ENCODE measurements around the gene PRTG. TPM values are rescaled to one million over a fixed set of nuclear protein-coding genes. Genes with fewer than 3 reads are reported as not detected.
"Not testable (repeated sequence)": the region's sequence is repeated elsewhere in the genome, so short reads cannot be mapped to it uniquely, and the experiment has no call there.

Gene PRTG
- total RNA-seq, 1 donor from 2014 or later = 19.0 TPM

DNA sequence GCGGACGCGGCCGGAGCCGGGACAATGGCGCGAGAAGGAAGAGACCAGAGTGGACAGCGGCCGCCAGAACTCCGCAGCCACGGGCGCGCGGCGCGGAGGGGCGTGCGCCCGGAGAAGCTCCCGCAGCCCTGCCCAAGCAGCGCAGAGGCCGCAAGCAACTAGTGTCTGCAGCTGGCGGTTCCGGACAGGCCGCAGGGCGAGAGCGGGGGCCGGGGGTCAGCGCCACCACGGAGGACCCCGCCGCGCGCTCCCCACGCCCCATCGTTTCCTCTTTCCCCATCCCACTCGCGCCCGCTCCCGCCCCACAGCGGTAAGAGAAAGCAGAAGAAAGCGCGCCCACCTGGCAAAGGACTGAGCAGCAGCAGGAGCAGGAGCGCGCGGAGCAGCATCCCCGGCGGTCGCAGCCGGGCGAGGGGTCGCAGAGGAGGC, 440 bp downstream of the PRTG start:
- DNase-seq (ENCODE audit: low read depth) = no peak

DNA sequence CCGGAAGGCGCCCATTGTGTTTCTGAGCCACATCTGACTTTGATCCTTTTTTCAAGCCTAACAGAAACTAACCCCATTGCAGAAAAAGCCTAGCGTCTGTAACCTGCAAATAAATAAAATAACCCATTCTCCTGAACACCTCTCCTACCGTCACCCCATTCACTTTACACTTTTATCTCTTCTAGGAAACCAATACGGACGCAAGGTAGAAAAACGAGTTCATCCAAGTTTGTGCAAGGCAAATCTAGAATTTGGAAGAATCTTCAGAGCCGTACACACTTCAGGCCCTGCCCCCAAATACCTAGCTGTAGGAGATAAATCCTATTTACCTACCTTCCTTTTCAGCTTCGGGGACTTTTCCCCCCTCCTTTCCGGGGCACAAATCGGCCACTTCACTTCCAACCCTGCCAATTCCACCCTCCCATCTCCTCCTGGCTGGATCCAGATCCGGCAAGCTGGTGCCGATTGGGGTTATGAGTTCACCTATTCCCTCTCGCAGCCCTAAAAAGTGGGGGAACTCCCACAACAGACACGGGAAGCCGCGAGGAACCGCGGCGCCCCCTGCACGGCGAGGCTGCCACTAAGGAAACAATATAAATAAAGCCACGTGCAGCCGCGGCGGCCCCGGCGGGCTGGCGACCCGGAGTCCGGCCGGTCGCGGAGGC, 987 bp downstream of the PRTG start:
- no peak for DNase-seq (ENCODE audit: low read depth)

DNA sequence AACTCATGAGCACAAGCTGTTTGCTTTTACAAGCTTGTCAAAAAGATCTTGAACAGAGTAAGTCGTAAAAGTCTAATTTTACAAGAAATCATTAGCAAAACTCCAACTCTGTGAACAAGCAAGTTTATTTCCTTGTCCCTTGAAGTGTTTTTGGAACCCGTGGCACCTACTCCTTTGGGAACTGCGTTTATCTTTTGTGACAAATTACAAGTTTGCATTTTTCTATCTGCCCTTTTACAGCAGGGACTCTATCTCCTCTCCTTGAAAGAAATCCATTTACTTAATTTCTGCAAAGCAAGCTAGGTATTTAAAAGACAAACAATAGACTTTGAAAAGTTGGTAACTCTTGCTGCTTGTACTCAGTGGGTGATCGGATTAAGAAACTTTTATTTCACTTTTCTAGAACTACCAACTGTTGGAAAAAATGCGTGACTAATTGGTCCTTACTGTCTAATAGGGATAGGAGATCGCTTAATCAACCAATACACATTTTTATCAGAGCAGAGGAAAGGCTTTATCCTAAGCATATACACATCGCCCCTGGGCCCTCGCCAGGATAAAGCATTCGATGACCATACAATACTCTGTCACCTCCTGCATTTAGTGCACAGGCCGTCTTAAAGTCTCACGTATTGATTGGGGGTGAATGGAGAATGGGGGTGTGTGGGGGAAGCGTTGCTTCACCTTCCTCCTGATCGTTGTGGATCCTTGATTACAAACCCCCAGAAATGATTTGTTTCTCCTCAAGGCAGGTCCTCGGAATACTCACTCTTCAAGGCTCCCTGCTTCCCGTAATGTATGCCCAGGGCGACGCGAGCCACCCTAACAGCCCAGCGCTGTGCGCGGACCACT, 1.7 kb downstream of the PRTG start:
- DNase-seq (ENCODE audit: low read depth) = no peak

DNA sequence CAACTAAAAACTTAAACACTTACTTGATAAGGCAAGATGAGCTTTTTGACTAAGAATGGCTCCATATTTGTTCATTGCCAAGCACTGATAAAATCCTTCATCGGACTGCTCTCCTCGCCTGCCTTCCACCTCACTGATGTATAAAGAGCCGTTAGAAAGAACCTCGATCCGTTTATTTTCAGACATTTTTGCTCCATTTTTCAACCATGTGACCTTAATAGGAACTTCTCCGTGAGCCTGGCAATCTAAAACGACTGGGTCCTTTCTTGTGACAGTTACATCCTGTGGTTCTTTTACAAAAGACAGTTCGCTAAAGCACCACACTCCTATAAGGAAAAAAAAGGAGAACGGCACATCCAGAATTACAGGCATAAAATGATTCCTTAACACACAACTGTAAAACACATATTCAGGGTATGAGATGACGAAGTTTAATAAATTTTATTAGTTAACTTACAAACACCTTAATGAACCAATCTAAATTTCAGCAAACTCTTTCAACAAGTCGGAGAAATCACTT, 2.5 kb downstream of the PRTG start:
- DNase-seq (ENCODE audit: low read depth) = no peak

DNA sequence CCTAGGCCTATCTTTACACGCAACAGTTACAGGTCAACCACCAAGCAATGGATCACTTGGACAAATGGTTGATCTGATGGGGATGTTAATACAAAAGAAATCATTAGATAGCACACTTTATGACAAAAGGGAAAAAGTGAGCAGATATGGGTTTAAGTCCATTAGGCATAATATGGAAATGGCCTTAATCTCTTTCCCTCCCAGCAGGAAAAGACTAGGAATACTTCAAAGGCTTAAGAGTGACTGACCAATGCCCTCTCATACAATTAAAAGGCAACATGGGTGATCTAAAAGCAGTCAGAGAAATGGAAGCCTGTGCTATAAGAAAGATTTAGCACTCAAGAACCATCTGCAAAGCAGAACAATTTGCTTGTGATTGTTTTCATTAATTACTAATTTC, 3.3 kb downstream of the PRTG start:
- DNase-seq (ENCODE audit: low read depth) = no peak

DNA sequence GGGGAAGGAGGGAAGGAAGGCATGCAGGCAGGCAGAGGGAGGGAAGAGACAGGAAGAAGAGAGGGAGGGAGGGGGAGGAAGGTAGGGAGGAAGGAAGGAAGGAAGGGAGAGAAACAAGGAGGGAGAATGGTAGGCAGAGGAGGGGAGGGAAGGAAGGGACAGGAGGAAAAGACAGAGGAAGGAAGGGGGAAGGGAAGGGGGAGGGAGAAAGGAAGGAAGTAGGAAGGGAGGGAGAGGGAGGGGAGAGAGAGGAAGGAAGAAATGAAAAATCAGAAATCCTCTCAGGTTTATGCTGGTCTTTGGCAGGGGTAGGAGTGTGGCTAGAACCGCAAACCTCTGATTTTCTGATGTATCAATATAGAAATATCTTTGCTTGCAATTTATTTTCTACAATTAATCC, 4.2 kb downstream of the PRTG start:
- DNase-seq (ENCODE audit: low read depth) = no peak

DNA sequence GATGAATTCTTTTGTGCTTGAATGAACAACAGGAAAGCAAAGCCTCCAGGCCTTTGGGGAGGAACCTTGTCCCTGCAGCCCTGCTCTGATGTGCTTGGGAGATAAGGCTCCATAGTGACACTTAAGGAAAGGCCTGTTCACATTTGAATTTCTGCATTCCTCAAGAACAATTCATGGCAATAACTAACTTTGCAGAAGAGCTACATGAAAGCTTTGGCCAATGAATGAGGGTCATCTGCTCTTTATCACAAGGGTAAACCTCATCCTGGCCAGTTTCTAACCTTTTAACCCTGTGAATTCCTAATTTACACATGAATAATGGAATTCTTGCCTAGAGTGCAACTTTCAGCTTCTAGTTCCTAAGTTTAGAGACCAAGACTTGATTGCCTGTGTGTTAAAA, 5.6 kb downstream of the PRTG start:
- peak; percentile 57 for DNase-seq (ENCODE audit: low read depth)

DNA sequence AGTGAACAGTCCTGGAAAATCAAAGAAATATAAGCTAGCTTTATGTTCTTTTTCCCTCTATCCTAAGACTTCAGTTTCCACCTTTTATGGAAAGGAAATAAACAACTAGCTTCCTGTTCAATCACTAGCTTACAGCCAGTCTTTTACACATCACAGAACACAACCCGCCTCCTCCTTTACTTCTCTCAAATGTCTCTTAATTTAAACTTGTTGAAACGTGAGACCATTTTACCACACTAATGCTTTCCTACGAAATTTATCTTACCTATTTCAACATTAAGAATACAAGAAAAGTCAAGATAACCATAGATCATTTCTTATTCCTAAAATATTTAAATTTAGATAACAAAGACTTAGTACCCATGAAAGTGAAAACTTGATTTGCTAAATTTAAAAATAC, 6.2 kb downstream of the PRTG start:
- no peak for DNase-seq (ENCODE audit: low read depth)

DNA sequence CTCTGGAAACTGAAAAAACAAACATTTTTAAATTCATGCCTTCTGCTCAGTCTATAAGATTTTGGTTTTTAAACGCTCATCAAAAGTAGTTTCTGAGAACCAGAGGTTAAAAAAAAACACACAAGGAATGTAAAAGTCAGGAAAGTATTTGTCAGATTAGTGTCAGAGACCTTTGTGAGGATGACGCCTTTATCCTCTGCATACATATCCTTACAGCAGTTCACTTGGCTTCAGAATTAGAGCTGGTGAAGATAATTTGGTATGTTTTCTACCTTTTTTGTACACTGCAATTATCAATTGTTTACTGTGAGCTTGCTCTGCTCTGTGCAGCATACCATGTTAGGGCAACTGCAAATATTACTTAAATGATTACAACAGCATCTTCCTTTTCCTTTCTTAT, 8.3 kb downstream of the PRTG start:
- no peak for DNase-seq (ENCODE audit: low read depth)

DNA sequence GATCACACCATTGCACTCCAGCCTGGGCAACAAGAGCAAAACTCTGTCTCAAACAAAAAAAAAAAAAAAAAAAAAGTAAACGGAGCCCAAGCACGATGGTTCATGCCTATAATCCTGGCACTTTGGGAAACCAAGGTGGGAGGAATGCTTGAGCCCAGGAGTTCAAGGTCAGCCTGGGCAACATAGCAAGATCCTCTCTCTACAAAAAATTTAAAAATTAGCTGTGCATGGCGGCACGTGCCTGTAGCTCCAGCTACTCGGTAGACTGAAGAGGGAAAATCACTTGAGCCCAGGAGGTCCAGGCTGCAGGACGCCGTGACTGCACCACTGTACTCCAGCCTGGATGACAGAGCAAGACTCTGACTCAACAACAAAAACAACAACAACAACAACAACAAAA, 9.5 kb downstream of the PRTG start:
- DNase-seq (ENCODE audit: low read depth) = not testable (repeated sequence)

DNA sequence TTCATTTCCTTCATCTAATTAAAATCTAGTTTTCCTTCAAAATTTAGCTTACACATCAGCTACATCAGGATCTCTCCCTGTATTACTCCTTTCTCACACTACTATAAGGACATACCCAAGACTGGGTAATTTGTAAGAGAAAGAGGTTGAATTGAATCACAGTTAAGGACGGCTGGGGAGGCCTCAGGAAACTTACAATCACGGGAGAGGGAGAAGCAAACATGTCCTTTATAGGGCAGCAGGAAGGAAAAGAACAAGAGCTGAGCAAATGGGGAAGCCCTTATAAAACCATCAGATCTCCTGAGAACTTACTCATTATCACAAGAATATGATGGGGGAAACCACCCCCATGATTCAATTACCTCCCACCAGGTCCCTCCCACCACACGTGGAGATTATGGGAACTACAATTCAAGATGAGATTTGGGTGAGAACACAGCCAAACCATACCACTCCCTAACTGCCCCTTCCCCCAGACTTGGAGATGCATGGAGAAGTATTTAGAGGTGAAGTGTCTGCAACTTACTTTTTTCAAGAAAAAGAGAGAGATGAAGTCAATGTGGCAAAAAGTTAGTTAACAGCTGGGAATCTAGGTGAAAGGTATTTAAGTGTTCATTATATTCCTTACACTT, 21.3 kb downstream of the PRTG start:
- no peak for DNase-seq (ENCODE audit: low read depth)

DNA sequence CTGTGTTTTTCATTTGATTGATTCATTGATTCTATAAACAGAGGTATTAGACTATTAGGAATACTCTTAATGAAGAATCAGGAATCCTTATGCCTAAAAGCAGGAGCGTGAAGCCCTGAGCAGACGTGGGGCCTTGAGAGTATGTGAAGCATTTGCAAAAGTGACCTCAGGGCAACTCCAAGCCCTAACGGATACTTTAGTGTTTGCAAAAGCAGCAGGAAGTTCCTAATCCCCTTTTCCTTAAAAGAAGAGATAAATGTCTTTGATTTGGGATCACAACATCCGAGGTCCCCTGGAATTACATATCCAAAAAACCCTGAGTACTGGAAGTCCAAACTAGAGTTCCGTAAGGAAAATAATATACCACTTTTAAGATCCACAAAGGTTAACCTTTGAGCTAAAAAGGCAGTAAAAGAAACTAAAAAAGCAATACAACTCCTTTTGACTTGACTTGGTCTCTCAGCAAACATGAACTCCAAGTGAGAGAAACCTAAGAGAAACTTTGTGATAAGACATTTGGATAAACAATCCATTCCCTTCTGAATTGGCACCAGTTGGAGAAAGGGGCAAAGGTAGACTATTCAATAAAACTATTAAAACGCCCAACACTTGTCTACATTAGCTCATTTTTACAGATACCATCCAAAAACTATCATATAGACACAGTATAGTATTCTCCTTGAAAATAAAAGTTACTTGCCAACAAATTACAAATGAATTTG, 27.4 kb downstream of the PRTG start:
- no peak for DNase-seq (ENCODE audit: low read depth)

DNA sequence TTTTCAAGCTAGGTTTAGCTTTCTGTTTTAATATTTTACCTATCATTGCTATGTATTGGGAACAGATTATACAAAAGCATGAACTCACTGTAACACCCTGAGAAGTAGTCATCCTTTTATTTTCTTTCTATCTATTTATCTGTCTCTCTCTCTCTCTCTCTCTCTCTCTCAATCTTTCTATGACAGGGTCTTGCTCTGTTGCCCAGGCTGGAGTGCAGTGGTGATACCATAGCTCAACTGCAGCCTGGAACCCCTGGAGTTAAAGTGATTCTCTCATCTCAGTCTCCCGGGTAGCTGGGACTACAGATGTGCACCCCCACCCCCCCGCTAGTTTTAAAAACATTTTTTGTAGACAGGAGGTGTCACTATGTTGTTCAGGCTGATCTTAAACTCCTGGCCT, 28.9 kb downstream of the PRTG start:
- no peak for DNase-seq (ENCODE audit: low read depth)

DNA sequence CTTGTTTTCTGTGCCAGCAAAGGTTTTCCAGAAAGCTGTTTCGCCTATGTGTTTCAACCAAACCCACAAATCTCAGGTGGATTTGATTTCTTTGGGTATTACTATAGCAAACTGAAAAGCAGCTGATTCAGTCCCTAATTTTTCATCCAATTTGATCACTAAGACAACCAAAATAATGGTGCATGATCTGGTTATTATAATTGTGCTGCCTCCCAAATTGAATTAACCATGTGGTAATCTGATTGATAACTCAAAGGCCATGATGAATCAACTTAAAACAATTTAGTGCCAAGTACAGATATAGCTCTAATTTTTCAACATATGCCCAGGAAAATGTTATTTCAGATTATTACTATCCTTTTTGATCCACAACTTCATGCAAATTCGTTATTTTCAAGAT, 30.6 kb downstream of the PRTG start:
- DNase-seq (ENCODE audit: low read depth) = no peak

DNA sequence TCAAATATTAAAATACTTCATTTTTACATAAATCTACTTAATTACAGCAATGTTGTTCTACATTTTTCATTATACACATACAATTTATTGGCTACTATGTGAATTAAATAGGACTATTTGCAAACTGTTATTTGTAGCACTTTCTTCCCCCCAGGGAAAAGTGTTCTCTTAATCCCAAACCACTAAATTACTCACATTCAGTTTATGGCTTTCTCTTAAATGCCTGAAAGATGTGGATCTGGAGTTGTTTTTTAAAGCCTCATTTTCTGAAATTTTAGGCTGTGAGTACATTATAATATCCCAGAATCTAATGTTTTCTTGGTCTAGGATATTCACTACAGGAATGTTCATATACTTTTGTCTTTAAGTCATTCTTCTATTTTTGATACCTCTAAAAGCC, 32.7 kb downstream of the PRTG start:
- peak; percentile 42 for DNase-seq (ENCODE audit: low read depth)

DNA sequence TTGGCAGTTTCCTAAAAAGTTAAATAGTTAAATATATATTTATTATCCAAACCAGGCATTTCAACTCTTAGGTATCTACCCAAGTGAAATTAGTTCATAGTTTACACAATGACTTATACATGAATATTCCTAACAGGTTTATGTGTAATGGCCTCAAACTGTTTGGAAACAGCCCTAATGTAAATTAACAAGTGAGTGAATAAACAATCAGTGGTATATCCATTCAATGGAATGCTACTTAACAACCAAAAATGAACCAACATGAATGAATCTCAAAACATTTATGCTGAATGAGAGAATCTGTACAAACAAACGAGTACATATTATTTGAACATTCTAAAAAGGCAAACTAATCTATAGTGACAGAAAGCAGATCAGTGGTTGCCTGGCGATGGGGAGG, 33.5 kb downstream of the PRTG start:
- no peak for DNase-seq (ENCODE audit: low read depth)

DNA sequence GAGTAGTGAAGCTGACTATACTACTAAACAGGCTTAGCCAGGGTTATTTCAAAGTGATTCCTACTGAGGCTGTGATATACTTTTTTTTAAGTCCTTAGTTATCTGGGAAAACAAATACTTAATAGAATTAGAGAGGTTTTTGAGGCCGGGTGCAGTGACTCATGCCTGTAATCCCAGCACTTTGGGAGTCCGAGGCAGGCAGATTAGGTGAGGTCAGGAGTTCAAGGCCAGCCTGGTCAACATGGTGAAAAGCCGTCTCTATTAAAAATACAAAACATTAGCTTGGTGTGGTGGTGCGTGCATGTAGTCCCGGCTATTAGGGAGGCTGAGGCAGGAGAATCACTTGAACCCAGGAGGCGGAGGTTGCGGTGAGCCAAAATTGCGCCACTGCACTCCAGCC, 34.2 kb downstream of the PRTG start:
- DNase-seq (ENCODE audit: low read depth) = no peak

DNA sequence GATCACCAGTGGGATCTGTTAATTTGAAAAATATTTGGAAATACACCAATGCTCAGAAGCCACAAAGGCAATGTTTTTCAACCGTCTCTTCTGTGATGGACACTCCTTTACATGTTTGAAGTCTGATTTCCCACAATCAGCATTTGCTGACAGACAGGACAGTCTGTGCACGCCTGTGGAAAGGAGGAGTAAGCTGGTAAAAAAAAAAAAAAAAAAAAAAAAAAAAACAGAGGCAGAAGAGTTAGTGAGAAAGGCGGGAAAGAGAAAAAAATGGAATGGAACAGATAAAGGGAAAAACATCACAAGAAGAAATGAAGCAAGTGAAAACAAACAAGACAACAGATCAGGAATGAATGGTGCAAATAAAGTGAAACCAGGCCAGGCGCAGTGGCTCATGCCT, 35.0 kb downstream of the PRTG start:
- no peak for DNase-seq (ENCODE audit: low read depth)

DNA sequence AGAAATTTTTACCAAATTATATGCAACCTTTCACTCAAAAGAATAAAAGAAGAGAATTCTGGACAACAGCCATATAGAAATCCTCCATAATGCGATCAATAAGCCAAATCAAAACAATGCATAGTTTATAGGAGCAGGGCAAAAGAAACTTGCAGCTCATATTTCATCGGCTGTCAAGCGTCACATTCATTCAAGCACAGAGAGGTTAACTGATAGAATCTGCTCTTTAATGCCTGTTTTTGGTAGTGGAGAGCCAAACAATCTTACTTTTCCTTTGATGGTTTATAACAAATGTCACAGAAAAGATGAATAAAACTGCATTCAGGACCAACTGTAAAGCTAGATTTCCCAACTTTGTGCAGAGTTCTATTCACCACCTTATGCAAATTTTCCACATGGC, 35.4 kb downstream of the PRTG start:
- DNase-seq (ENCODE audit: low read depth) = no peak

DNA sequence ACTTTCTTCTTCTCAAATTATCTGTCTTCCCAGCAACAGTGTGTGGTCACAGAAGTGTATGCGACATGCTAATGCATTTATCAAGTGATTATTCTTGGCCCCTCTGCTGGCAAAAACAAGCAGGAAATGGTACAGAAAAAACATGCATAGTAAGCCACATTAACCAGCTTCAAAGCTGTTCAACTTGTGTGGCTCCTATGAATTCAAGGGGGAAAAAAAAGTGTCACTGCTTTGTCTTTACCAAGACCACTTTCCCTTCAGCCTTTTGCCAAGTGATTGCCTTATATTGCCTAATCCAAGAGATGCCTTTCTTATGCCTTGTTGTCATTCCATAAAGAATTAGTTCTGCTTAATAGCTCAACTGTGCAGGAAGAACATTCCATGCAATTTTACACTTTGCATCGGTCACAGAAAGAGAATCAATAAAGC, 39.1 kb downstream of the PRTG start:
- peak; percentile 88 for DNase-seq (ENCODE audit: low read depth)

DNA sequence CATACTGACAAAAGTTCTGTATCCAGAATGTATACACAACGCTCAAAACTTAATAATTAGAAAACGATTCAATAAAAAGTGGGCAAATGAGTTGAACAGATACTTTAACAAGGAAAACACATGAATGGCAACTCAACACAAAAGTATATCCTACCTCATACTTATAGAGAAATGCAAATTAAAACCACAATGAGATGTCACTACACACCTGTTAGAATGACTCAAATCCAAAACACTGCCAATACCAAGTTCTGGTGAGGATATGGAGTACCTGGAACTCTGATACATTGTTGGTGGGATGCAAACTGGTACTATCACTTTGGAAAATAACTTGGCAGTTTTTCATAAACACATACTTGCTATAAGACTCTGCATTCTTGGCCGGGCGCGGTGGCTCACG, 42.1 kb downstream of the PRTG start:
- no peak for DNase-seq (ENCODE audit: low read depth)

DNA sequence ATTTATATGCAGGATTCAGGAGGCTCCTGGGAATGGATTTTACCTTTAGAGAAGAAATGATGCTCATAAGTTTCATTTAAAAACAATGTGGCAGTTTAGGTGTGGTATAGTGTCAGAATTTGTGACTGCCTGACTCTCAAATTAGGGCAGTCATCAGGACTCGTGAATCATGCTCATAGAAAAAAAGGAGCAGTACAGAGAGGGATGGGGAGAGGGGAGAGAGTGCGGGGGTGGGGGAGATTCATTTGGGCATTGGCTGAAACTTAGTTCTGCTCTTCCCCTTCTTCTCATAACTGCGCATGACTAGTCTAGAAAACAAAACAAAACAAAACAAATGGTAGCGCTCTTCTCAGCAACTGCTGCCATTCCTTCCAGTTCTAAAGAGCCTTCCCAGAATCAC, 44.3 kb downstream of the PRTG start:
- no peak for DNase-seq (ENCODE audit: low read depth)

All from renal cortical epithelial cell (primary cell).